ENCODE results near the gene NOP10.
"Not testable (repeated sequence)": the region's sequence is repeated elsewhere in the genome, so short reads cannot be mapped to it uniquely, and the experiment has no call there.

DNA sequence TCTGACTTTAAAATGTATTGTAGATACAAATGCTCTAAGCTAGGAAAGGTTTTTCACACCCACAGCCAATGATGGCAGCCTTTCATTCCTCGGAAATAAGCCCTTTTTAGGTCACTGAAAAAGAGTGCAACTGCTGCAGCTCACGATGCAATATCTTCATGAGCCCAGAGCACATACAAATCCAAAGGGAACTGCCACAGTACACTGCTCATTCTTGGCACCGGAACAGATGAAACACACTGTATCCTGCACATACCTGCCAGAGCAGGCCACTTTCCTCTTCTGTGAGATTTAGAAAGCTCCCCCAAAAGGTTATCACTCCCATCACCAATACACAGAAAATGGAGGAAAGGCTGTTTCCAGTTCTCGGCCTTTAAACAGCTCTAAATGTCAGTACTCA, 37.6 kb upstream of the NOP10 start:
- TF ChIP-seq ZNF274 (IDR thresholded peaks at IDR 0.05; ENCODE audit: low read depth, low read length); YY1 (IDR thresholded peaks at IDR 0.05; ENCODE audit: insufficient read depth, insufficient read length); SUZ12 (IDR thresholded peaks at IDR 0.05; ENCODE audit: extremely low read depth, insufficient read depth, insufficient read length): not testable (repeated sequence)

All from NT2/D1 (cell line).